T follicular helper cell (primary cell): ENCODE data around the gene USP13.

Source experiments
- DNase-seq: peaks from one replicate; pipeline ENCODE4 v3.0.0-alpha.2; 2020; ENCODE audit warnings: low read depth

Gene USP13

DNA sequence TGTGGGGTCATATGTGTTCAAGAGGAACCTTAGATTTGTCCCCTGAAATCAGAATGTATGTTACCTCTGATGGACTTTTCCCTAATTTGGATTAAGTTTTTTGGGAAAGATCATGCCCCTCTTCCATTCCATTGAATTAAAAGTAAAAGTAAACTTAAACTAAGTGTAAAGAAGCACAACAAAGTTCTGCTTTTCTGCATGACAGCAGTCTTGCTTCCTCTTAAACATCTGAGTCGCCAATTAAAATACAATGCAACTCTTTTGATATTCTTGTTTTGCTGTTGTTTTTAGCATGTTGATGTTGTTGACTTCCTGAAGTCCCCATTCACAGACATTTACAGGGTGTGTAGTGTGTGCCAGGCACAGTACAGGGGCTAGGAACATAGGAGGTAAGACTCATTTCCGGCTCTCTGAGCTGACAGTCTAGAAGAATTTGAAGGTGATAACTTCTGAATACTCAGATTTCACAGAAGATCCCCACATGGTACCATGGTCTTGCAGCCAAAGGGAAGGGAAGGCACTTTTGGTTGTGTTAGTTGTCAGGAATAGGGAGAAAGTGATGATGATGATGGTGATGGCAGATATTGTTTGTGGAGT is 45.0 kb downstream of the USP13 start:
- no peak for DNase-seq

- DNase-seq, result no peak
Measured at GRCh38 chr3:179700716-179701115, 47.9 kb downstream of the USP13 start.

GRCh38 chr3:179701176-179701827 is 48.5 kb downstream of the USP13 start:
- DNase-seq, result no peak

DNA sequence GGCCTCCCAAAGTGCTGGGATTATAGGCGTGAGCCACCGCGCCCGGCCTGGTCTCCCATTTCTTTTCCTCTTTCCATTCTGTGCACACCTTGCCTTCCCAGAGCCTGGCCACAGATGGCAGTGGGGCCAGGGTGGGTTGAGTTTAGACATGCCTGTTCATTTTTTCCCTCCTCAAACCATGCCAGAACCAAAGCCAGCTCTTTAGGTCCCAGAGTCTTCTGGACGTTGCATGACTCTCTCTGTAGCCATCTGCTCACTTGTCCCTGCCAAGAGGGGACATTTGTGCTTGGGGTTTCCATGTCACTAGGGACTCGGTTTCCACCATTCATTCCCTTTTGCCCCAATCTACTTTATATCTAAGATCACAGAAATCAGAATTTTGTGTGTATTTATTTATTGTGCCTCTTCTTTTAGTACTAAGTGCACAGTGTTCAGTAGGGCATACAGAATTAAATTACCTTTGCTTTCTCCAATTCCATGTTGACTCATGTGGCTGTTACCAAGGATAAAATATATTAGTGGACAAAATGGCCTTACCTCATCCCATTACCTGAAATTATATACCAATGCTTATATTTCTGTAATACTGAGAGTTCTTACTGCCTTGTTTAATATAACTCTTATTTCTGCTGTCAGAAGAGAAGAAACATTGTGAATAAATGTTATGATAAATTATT is 49.6 kb downstream of the USP13 start:
- DNase-seq, result no peak

- DNase-seq, result no peak
Measured at GRCh38 chr3:179703816-179704215, 51.0 kb downstream of the USP13 start.

GRCh38 chr3:179706233-179706632 is 53.4 kb downstream of the USP13 start:
- DNase-seq, result no peak

DNA sequence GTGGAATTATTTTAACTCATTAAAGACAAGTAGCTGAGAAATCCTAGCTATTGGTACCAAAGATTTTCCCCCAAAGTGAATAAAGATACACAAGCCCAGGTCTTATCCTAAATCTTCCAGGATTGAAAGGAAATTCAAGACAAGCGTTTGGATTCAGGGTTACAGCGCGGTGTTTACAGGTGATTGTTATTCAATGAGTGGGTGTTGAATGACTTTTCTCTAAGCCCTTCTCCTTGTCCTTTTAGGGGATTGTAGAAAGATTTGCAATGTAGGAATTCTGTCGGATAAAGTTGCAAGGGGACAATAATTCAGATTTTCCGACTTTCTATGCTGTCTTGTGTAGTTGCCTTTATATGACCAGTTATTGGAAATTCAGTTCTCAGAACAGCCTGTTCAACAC is 57.2 kb downstream of the USP13 start:
- DNase-seq, result no peak

DNA sequence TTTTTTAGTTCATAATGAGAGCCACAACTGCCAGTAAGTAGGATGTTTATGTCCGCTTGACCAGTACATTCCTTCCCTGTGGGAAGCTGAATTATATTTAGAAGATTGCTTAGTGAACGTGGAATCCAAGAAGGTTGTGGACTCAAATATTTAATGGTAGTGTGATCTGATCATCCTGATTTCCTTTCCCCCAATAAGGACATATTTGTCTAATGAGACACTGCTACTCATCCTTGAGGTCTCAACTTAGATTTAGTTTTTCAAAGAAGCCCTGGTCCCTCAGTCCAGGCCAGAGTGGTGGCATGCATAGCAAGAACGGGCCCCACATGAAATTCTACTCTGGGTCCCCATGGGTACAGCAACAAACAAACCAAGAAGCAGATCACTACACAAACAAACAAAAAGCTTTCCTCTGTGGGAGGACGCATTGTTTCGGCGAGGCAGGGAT is 60.8 kb downstream of the USP13 start:
- DNase-seq, result no peak

DNA sequence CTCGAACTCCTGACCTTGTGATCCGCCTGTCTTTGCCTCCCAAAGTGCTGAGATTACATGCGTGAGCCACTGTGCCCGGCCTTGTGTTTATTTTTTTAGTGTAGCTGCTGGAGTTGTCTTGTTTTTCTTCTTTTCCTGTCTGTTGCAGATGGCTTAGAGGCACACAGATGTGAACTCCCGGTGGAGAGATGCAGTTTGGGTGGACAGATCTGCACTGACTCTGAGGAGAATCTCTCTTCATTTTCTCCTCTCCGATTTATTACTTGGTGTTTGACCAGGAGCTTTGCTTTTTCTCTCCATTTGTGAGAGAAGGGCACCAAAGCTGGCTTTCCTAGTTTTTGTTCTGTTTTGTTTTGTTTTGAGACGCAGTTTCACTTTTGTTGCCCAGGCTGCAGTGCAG is 62.7 kb downstream of the USP13 start:
- DNase-seq, result no peak

DNA sequence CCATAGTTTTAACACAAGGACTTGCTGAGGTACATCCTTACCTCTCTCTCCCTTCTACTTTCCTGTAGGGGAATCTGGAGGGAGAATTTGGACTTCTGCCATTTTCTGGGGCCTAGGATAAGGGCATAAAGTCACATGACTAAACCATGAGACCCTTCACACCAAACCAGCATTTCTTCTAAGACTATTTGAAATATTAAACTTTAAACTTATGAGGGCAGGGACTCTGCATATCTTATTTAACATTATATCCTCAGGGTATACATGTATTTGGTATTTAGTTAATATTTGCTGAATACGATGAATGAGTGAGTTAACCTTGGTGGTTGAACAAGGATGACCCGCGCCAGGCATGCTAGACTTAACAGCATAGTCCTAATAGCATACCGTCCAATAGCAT is 63.4 kb downstream of the USP13 start:
- no peak for DNase-seq

DNA sequence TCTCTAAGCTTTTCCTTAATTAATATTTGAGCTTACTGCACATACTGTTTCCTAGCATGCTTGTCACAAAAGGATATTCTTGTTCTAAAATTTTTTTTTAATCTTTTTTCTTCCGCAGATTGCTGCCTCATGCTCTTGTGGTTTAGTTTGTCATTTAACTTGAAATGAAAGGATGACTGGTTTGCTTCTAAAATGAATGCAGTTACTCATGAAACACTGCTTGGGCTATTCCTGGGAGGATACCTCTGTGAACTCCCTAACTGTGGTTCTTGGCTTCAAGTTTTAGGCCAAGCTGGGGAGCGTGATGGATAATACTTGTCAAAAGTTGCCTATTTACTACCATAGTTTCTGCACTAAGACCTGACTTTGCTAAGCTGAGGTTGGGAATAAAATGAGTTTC is 64.0 kb downstream of the USP13 start:
- DNase-seq, result no peak

- DNase-seq, result no peak
Measured at GRCh38 chr3:179717219-179717618, 64.4 kb downstream of the USP13 start.

GRCh38 chr3:179719048-179719734 is 66.4 kb downstream of the USP13 start:
- DNase-seq, result no peak

GRCh38 chr3:179720196-179720595 is 67.4 kb downstream of the USP13 start:
- DNase-seq, result no peak

- DNase-seq, result no peak
Measured at GRCh38 chr3:179723617-179724016, 70.8 kb downstream of the USP13 start.

DNA sequence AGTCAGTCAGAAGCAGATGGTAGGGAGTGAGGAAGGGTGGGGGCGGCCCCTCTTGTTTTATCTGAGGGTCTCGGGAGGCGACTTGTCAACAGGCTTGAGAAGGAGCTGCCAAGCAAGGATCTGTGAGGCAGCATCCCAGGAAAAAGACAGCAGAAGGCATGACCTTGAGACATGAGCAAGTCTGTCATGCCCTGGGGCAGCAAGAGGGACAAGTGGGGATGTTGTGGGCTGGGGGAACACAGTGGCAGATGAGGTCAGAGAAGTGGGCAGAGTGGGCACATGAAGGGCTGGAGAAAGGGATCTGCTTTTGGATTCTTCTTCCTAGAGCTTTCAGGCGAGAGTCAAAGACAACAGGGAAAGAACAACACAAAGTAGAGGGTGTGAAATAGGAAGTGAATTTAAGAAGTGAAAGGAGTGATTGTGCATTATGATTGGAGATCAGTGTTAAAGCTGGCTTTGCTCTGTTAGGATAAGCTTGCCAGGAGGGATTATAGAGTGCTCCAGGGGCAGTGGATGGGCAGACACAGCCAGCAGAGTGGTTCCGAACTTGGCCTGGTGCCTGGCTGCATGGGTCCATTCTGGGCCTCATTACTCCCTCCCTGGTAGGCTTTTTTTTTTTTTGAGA is 73.3 kb downstream of the USP13 start:
- no peak for DNase-seq

GRCh38 chr3:179729086-179729485 is 76.2 kb downstream of the USP13 start:
- no peak for DNase-seq

GRCh38 chr3:179729981-179730380 is 77.1 kb downstream of the USP13 start:
- no peak for DNase-seq

- DNase-seq, result no peak
Measured at GRCh38 chr3:179730506-179730905, 77.7 kb downstream of the USP13 start.

DNA sequence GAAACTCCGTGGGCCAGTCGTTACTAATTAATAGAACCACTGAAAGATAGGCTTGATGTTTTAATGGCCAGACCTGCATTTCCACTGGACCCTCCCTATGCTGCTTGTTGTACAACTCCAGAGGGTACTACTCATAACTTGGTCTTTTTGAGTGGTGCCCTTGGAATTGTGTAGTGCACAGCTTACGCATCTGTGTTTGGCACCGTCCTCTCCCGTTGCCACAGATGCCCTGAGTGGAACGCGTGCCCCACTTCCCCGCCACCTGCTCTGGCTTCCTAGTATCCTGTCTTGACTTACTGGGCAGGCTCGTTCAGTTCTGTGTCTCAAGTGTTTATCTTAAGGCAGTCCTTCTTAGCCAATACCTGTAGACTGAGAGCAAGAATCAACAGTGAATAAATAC is 78.7 kb downstream of the USP13 start:
- no peak for DNase-seq

DNA sequence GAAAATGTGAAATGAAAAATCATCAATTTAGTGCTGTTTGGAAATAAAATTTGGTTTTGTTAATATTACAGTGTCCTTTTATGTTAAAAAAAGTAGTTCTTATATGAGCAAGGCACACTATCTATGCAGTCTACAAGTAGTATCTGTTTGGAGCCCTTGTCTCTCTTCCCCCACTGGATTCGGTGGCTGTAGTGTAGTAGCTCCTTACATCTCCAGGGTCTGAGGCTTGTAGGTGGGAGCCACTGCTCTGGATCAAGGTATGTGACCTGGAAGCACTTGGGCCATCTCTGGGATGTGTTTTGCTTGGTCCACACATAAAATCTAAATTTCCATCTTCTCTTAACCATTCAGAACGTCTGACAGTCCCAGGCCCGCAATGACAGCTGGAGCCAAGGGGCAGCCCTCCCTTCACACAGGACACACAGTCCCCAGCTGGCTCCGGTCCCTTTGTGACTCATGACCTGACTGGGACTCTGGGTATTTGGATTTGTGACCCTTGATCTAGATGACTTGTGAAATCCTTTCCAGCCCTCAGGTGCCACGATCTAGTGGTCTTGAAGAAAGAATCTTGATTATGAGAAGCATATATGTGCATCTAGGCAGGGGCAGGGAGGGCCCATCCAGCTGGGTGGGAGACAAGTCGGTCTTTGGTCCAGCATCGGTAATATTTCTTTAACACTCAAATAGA is 80.0 kb downstream of the USP13 start:
- no peak for DNase-seq

DNA sequence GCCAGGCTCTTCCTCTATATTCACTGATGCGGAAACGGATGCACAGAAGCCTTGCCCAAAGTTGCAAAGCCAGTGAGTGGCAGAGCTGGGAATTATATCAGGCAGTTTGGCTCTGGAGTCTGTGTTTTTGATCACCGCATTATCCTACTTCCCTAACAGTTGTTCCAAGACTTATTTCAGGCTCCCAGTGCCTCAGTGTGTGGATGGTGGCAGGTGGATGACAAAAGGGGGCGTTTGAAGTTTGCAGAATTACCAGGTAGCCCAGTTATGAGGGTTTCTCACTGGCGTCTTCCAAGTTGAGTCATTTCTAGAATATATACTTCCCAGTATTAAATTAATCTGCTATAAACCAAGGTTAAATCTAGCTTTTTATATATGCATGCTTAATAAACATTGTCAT is 81.0 kb downstream of the USP13 start:
- DNase-seq, result no peak
